HEK293 (cell line): ENCODE results near the gene LLGL2.

Source experiments
- CTCF ChIA-PET: fragments of 350-600 bp; formaldehyde crosslinking; extraction: SDS; loops from one replicate; lab custom pipeline; 2021; ENCODE audit warnings: antibody characterized with exemption; lab: Yijun Ruan, JAX
- POLR2A ChIA-PET: fragments of 300-600 bp; formaldehyde crosslinking; extraction: SDS; loops from one replicate; lab custom pipeline; 2020; ENCODE audit warnings: antibody characterized with exemption, inconsistent platforms; lab: Yijun Ruan, JAX
- H3K27ac ChIP-seq: fragments of 200-500 bp; sonication (Bioruptor generic); 2 replicates; pipeline ENCODE4 v1.5.1; 2014; ENCODE audit warnings: low read depth, low read length, control low read depth, inconsistent platforms; ENCODE audit errors: extremely low read depth
- H3K36me3 ChIP-seq, 2 experiments: fragments of 200-500 bp in 1 of 2; sonication (Bioruptor generic) in 1 of 2; 1 replicate in 1 of 2; 2 replicates in 1 of 2; pipeline ENCODE4 v1.5.1; 2014 to 2017; ENCODE audit warnings: inconsistent platforms in 2 of 2, low read length in 2 of 2; ENCODE audit not compliant: control insufficient read depth in 2 of 2, insufficient read depth in 1 of 2
- H3K4me1 ChIP-seq: fragments of 200-500 bp; sonication (Bioruptor generic); 2 replicates; pipeline ENCODE4 v1.5.1; 2014; ENCODE audit warnings: mild to moderate bottlenecking, low read length, inconsistent platforms; ENCODE audit not compliant: control insufficient read depth, insufficient read depth
- H3K4me3 ChIP-seq: 2 replicates; pipeline ENCODE4 v1.5.1; 2011; ENCODE audit warnings: low read depth, mild to moderate bottlenecking, control low read depth, low read length, moderate library complexity
- H3K9me3 ChIP-seq: fragments of 200-500 bp; sonication (Bioruptor generic); 2 replicates; pipeline ENCODE4 v1.5.1; 2014; ENCODE audit warnings: low read depth, low read length, inconsistent platforms; ENCODE audit not compliant: control insufficient read depth, insufficient read depth
- GLIS1 ChIP-seq: fragments of 450-650 bp; formaldehyde crosslinking; IDR thresholded peaks from 2 replicates; pipeline ENCODE4 v1.5.1; 2016; ENCODE audit warnings: missing biosample characterization, missing genetic modification characterization
- GLIS2 ChIP-seq: fragments of 450-650 bp; formaldehyde crosslinking; IDR thresholded peaks from 2 replicates; pipeline ENCODE4 v1.5.1; 2016; ENCODE audit warnings: missing biosample characterization, missing genetic modification characterization
- KLF10 ChIP-seq: fragments of 450-650 bp; IDR thresholded peaks from 2 replicates; pipeline ENCODE4 v1.5.1; 2018; ENCODE audit warnings: missing biosample characterization, mild to moderate bottlenecking, missing genetic modification characterization
- KLF8 ChIP-seq: fragments of 450-650 bp; formaldehyde crosslinking; IDR thresholded peaks from 2 replicates; pipeline ENCODE4 v1.5.1; 2016; ENCODE audit warnings: missing biosample characterization, missing genetic modification characterization
- TCF7L2 ChIP-seq: IDR thresholded peaks from 2 replicates; pipeline ENCODE4 v1.6.1; 2011; ENCODE audit warnings: low read depth, mild to moderate bottlenecking, inconsistent platforms, low read length, moderate library complexity, borderline replicate concordance
- TRIM28 ChIP-seq: IDR thresholded peaks from 2 replicates; pipeline ENCODE4 v1.6.1; 2011; ENCODE audit warnings: low read length, control low read depth, borderline replicate concordance
- YY1 ChIP-seq: fragments of 450-650 bp; formaldehyde crosslinking; IDR thresholded peaks from 2 replicates; pipeline ENCODE4 v1.5.1; 2018; ENCODE audit warnings: missing biosample characterization, missing genetic modification characterization
- YY2 ChIP-seq: fragments of 450-650 bp; formaldehyde crosslinking; IDR thresholded peaks from 2 replicates; pipeline ENCODE4 v1.5.1; 2016; ENCODE audit warnings: missing biosample characterization, missing genetic modification characterization
- ZBTB20 ChIP-seq: fragments of 450-650 bp; formaldehyde crosslinking; IDR thresholded peaks from 2 replicates; pipeline ENCODE4 v1.5.1; 2016; ENCODE audit warnings: missing biosample characterization, missing genetic modification characterization
- ZBTB21 ChIP-seq: fragments of 450-650 bp; formaldehyde crosslinking; IDR thresholded peaks from 2 replicates; pipeline ENCODE4 v1.5.1; 2017; ENCODE audit warnings: missing biosample characterization, missing genetic modification characterization
- ZFP69B ChIP-seq: fragments of 450-650 bp; formaldehyde crosslinking; IDR thresholded peaks from 2 replicates; pipeline ENCODE4 v1.5.1; 2016; ENCODE audit warnings: missing biosample characterization, missing genetic modification characterization
- ZNF112 ChIP-seq: fragments of 450-650 bp; formaldehyde crosslinking; IDR thresholded peaks from 2 replicates; pipeline ENCODE4 v1.5.0; 2017; ENCODE audit warnings: missing biosample characterization, missing genetic modification characterization
- ZNF133 ChIP-seq: fragments of 450-650 bp; formaldehyde crosslinking; IDR thresholded peaks from 2 replicates; pipeline ENCODE4 v1.5.1; 2016; ENCODE audit warnings: missing biosample characterization, missing genetic modification characterization
- ZNF16 ChIP-seq: fragments of 450-650 bp; formaldehyde crosslinking; IDR thresholded peaks from 2 replicates; pipeline ENCODE4 v1.5.1; 2016; ENCODE audit warnings: low read depth, missing biosample characterization, missing genetic modification characterization
- ZNF24 ChIP-seq: fragments of 450-650 bp; formaldehyde crosslinking; IDR thresholded peaks from 2 replicates; pipeline ENCODE4 v1.5.1; 2016; ENCODE audit warnings: missing biosample characterization, missing genetic modification characterization
- ZNF324 ChIP-seq: fragments of 450-650 bp; formaldehyde crosslinking; IDR thresholded peaks from 2 replicates; pipeline ENCODE4 v1.5.1; 2016; ENCODE audit warnings: missing biosample characterization, missing genetic modification characterization
- ZNF366 ChIP-seq: fragments of 450-650 bp; formaldehyde crosslinking; conservative IDR thresholded peaks from 2 replicates; pipeline ENCODE4 v1.5.1; 2016; ENCODE audit warnings: missing biosample characterization, missing genetic modification characterization
- ZNF394 ChIP-seq: fragments of 450-650 bp; formaldehyde crosslinking; IDR thresholded peaks from 2 replicates; pipeline ENCODE4 v1.5.1; 2016; ENCODE audit warnings: missing biosample characterization, missing genetic modification characterization, mild to moderate bottlenecking, moderate library complexity, borderline replicate concordance
- ZNF416 ChIP-seq: fragments of 450-650 bp; formaldehyde crosslinking; IDR thresholded peaks from 2 replicates; pipeline ENCODE4 v1.5.1; 2016; ENCODE audit warnings: missing biosample characterization, missing genetic modification characterization
- ZNF621 ChIP-seq: fragments of 450-650 bp; formaldehyde crosslinking; IDR thresholded peaks from 2 replicates; pipeline ENCODE4 v1.5.1; 2017; ENCODE audit warnings: missing biosample characterization, missing genetic modification characterization
- ZNF623 ChIP-seq: fragments of 450-650 bp; formaldehyde crosslinking; IDR thresholded peaks from 2 replicates; pipeline ENCODE4 v1.5.1; 2016; ENCODE audit warnings: missing biosample characterization, missing genetic modification characterization
- ZNF658 ChIP-seq: fragments of 450-650 bp; formaldehyde crosslinking; IDR thresholded peaks from 2 replicates; pipeline ENCODE4; 2016; ENCODE audit warnings: missing biosample characterization, missing genetic modification characterization
- ZNF670 ChIP-seq: fragments of 450-650 bp; formaldehyde crosslinking; IDR thresholded peaks from 2 replicates; pipeline ENCODE4 v1.5.1; 2016; ENCODE audit warnings: missing biosample characterization, missing genetic modification characterization, low read depth
- TF ChIP-seq, protein P1 (sequence below): fragments of 450-650 bp; formaldehyde crosslinking; IDR thresholded peaks from 2 replicates; pipeline ENCODE4 v1.5.1; 2016; ENCODE audit warnings: missing biosample characterization, missing genetic modification characterization, borderline replicate concordance
- TF ChIP-seq, protein P2 (sequence below): fragments of 450-650 bp; formaldehyde crosslinking; IDR thresholded peaks from 2 replicates; pipeline ENCODE4 v1.5.1; 2016; ENCODE audit warnings: missing biosample characterization, missing genetic modification characterization, low read depth
- TF ChIP-seq, protein P3 (sequence below): fragments of 450-650 bp; formaldehyde crosslinking; IDR thresholded peaks from 2 replicates; pipeline ENCODE4 v1.5.1; 2016; ENCODE audit warnings: missing biosample characterization, missing genetic modification characterization

Gene LLGL2

DNA sequence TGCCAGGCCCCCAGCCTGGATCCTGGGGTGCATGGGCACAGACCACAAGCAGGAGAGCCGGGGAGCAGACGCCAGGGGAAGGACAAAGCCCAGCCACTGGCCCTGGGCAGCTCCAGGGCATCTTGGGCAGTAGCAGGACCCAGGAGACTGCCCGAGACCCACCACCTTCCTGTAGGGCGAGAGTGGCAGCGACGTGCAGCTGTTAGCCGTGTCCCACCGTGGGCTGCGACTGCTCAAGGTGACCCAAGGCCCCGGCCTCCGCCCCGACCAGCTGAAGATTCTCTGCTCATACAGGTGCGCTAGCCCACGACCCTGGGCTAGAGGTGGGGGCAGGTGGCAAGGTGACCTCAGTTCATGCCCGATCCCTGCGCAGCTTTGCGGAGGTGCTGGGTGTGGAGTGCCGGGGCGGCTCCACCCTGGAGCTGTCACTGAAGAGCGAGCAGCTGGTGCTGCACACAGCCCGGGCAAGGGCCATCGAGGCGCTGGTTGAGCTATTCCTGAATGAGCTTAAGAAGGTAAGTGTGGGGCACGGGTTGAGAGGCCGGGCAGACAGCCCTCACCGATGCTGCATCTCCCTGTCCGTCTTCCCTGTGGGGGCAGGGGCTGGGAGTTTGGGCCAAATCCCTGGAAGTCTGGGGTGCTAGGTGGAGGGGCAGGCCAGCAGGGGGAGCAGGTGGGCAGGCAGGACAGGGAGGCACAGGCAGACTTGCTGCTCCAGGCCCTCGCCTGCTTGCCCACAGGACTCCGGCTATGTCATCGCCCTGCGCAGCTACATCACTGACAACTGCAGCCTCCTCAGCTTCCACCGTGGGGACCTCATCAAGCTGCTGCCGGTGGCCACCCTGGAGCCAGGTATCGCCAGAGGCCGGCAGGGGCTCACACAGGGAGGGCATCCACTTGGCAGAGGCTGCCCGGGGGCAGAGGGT is 94.3 kb downstream of the LLGL2 start (continued):
- TF ChIP-seq ZNF16 (tag by site-specific recombination) (no peak), GLIS2 (tag by site-specific recombination) (0 out of 2 replicates have a peak, but pooled peaks have one; percentile 17), ZNF394 (tag by site-specific recombination) (no peak), ZNF366 (tag by site-specific recombination) (no peak), YY2 (tag by site-specific recombination) (no peak), ZNF416 (tag by site-specific recombination) (no peak)
- TF ChIP-seq, protein P1, sequence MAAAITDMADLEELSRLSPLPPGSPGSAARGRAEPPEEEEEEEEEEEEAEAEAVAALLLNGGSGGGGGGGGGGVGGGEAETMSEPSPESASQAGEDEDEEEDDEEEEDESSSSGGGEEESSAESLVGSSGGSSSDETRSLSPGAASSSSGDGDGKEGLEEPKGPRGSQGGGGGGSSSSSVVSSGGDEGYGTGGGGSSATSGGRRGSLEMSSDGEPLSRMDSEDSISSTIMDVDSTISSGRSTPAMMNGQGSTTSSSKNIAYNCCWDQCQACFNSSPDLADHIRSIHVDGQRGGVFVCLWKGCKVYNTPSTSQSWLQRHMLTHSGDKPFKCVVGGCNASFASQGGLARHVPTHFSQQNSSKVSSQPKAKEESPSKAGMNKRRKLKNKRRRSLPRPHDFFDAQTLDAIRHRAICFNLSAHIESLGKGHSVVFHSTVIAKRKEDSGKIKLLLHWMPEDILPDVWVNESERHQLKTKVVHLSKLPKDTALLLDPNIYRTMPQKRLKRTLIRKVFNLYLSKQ (tag by site-specific recombination) = no peak
- TF ChIP-seq, protein P2, sequence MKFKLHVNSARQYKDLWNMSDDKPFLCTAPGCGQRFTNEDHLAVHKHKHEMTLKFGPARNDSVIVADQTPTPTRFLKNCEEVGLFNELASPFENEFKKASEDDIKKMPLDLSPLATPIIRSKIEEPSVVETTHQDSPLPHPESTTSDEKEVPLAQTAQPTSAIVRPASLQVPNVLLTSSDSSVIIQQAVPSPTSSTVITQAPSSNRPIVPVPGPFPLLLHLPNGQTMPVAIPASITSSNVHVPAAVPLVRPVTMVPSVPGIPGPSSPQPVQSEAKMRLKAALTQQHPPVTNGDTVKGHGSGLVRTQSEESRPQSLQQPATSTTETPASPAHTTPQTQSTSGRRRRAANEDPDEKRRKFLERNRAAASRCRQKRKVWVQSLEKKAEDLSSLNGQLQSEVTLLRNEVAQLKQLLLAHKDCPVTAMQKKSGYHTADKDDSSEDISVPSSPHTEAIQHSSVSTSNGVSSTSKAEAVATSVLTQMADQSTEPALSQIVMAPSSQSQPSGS (tag by site-specific recombination) = no peak
- TF ChIP-seq, all 188 proteins: peak for 3

DNA sequence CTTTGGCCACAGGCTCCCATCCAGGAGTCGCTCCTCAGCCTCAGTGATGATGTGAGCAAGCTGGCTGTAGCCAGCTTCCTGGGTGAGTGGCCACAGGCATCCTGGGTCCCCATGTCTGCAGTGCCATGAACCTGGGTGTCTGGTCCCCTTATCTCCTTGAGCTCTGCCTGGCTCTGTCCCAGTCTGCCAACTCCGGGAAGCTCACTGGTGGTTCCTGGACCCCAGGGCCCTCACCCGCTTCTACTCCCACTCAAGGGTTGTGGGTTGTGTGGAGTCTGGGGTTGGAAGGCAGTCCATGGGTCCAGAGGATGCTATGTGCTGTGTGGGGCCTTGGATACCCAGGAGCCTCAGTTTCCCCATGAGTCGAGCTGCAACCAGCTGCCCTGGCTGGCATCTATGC is 96.0 kb downstream of the LLGL2 start:
- H3K36me3 ChIP-seq = peaks cover 0 to 6% of the 10 kb centered on the region in 2 experiments; a peak in 1 of 3 replicates
- ChIA-PET CTCF (interaction anchor here (1.0 to 3.7 kb wide), 5 partner anchors 12 to 127 kb away, joined by 3 to 38 read pairs (median 7); partner anchors contain the start of gene SMIM5), POLR2A (interaction anchor here (0.8 to 1.9 kb wide), 2 partner anchors 12 to 159 kb away, joined by 3 to 5 read pairs; partner anchors contain the start of gene SMIM5)
- no peaks in the 10 kb centered on the region for H3K9me3 ChIP-seq
- no peak overlapping the region for H3K27ac ChIP-seq
- no peak for TF ChIP-seq ZNF621 (tag by site-specific recombination)
- TF ChIP-seq ZNF623 (tag by site-specific recombination) = no peak
- TF ChIP-seq ZBTB20 (tag by site-specific recombination) = no peak
- no peak for TF ChIP-seq ZNF133 (tag by site-specific recombination)
- no peak for TF ChIP-seq TRIM28
- no peak for TF ChIP-seq ZFP69B (tag by site-specific recombination)
- TF ChIP-seq ZBTB21 = no peak
- TF ChIP-seq, protein P3, sequence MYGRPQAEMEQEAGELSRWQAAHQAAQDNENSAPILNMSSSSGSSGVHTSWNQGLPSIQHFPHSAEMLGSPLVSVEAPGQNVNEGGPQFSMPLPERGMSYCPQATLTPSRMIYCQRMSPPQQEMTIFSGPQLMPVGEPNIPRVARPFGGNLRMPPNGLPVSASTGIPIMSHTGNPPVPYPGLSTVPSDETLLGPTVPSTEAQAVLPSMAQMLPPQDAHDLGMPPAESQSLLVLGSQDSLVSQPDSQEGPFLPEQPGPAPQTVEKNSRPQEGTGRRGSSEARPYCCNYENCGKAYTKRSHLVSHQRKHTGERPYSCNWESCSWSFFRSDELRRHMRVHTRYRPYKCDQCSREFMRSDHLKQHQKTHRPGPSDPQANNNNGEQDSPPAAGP (tag by site-specific recombination) = no peak
- no peak for TF ChIP-seq KLF8
- no peak for TF ChIP-seq GLIS1 (tag by site-specific recombination)
- TF ChIP-seq YY1 = no peak
- no peak for TF ChIP-seq TCF7L2
- TF ChIP-seq KLF10 = no peak
- no peak for TF ChIP-seq ZNF670 (tag by site-specific recombination)
- TF ChIP-seq ZNF112 (tag by site-specific recombination) = no peak
- TF ChIP-seq ZNF24 (tag by site-specific recombination) = no peak
- no peak for TF ChIP-seq ZNF324 (tag by site-specific recombination)
- no peak for TF ChIP-seq ZNF658 (tag by site-specific recombination)
- H3K4me3 ChIP-seq = no peak overlapping the region
- no peaks in the 10 kb centered on the region for H3K4me1 ChIP-seq
